K562 (cell line): ENCODE data around the gene NHS. TPM values are rescaled to one million over a fixed set of nuclear protein-coding genes. Genes with fewer than 3 reads are reported as not detected.

ENCODE experiments used
- ATAC-seq: fragments of 200-7000 bp; cut with Tn5 transposase; 3 replicates; pipeline ENCODE4 v1.9.1; 2020; ENCODE audit warnings: moderate library complexity
- BruUV-seq: library from RNA; stranded (reverse); fragments of 400-500 nt; replicated peaks from 2 replicates; lab custom pipeline; 2021; lab: Mats Ljungman, UMichigan
- CTCF ChIA-PET: fragments of 300-600 bp; formaldehyde crosslinking; extraction: SDS; loops from one replicate; lab custom pipeline; 2021; ENCODE audit warnings: low intra/inter-chr PET ratio; lab: Yijun Ruan, JAX
- POLR2A ChIA-PET: fragments of 300-600, 350-650 bp; sonication (Branson Sonifier 250); formaldehyde crosslinking; extraction: SDS; loops from one replicate; lab custom pipeline; 2021; ENCODE audit warnings: antibody characterized with exemption, inconsistent platforms; lab: Yijun Ruan, JAX
- DNase-seq, 4 experiments: peaks; one replicate each; pipeline versions ENCODE4 v3.0.0 to v3.0.0-alpha.2; 2011 to 2018; ENCODE audit warnings: low spot score in 3 of 4, mixed read lengths in 3 of 4; ENCODE audit errors: extremely low read depth in 1 of 4
- FAIRE-seq: peaks from 2 replicates; lab custom pipeline; 2011; peaks lifted over from hg19 to GRCh38; lab: Jason Lieb, UNC
- H2AFZ ChIP-seq: 2 replicates; pipeline ENCODE4 v1.6.0; 2011; ENCODE audit warnings: low read depth, low read length, control low read depth, inconsistent platforms
- H3K27ac ChIP-seq: fragments of 200-600 bp; 3 replicates; pipeline ENCODE4 v1.8.0; 2011; ENCODE audit warnings: low read depth, mild to moderate bottlenecking, control low read depth, inconsistent platforms, low read length, moderate library complexity, mixed read lengths; ENCODE audit errors: extremely low read depth
- H3K27me3 ChIP-seq, 2 experiments: fragments of 300-600 bp in 1 of 2; 2 replicates in 1 of 2; 3 replicates in 1 of 2; pipeline versions ENCODE4 v1.6.0 to v1.8.0; 2011; ENCODE audit warnings: inconsistent platforms in 2 of 2, low read length in 2 of 2, mild to moderate bottlenecking in 1 of 2, mixed read lengths in 1 of 2, moderate library complexity in 1 of 2; ENCODE audit not compliant: control insufficient read depth in 2 of 2, insufficient read depth in 2 of 2
- H3K36me3 ChIP-seq: fragments of 300-600 bp; 3 replicates; pipeline ENCODE4 v1.8.0; 2011; ENCODE audit warnings: mild to moderate bottlenecking, low read length, inconsistent platforms; ENCODE audit not compliant: control insufficient read depth, insufficient read depth
- H3K4me1 ChIP-seq, 2 experiments: fragments of 200-600 bp in 1 of 2; replicated peaks in 1 of 2; 2 replicates in 1 of 2; 3 replicates in 1 of 2; pipeline versions ENCODE4 v1.5.1 to v1.8.0; 2011; ENCODE audit warnings: inconsistent platforms in 2 of 2, low read length in 2 of 2, mild to moderate bottlenecking in 1 of 2, mixed read lengths in 1 of 2, moderate library complexity in 1 of 2; ENCODE audit not compliant: control insufficient read depth in 2 of 2, insufficient read depth in 2 of 2
- H3K4me2 ChIP-seq: 2 replicates; pipeline ENCODE4 v1.6.1; 2011; ENCODE audit warnings: low read length, control low read depth, inconsistent platforms, mixed read lengths; ENCODE audit not compliant: insufficient read depth
- H3K4me3 ChIP-seq: fragments of 200-600 bp; sonication (generic), shearing (Covaris generic); 2 replicates; pipeline ENCODE4 v1.5.1; 2016; ENCODE audit warnings: control low read depth, inconsistent platforms
- H3K79me2 ChIP-seq: fragments of 200-600 bp; 3 replicates; pipeline ENCODE4 v1.8.0; 2011; ENCODE audit warnings: low read length, inconsistent platforms; ENCODE audit not compliant: control insufficient read depth, insufficient read depth
- H3K9ac ChIP-seq, 2 experiments: 2 replicates each; pipeline versions ENCODE4 v1.6.0 to v1.6.1; 2011; ENCODE audit warnings: low read depth in 2 of 2, low read length in 2 of 2, control low read depth in 1 of 2, inconsistent platforms in 1 of 2, mild to moderate bottlenecking in 1 of 2, mixed read lengths in 1 of 2; ENCODE audit not compliant: insufficient read depth in 1 of 2
- H3K9me1 ChIP-seq: one replicate; pipeline ENCODE4 v1.6.0; 2011; ENCODE audit warnings: inconsistent platforms, mild to moderate bottlenecking, low read length, moderate library complexity; ENCODE audit not compliant: control insufficient read depth, insufficient read depth
- H3K9me3 ChIP-seq: replicated peaks from 2 replicates; pipeline ENCODE4 v1.5.1; 2011; ENCODE audit warnings: low read depth, low read length, inconsistent platforms; ENCODE audit not compliant: control insufficient read depth, insufficient read depth
- H4K20me1 ChIP-seq: replicated peaks from 2 replicates; pipeline ENCODE4 v1.6.1; 2011; ENCODE audit warnings: low read length, inconsistent platforms, mixed read lengths; ENCODE audit not compliant: control insufficient read depth, insufficient read depth
- CHD2 ChIP-seq: IDR thresholded peaks from 2 replicates; pipeline ENCODE4 v1.6.1; 2011; ENCODE audit warnings: low read depth, low read length
- CREB1 ChIP-seq, 2 experiments: sonication (generic) in 1 of 2; formaldehyde crosslinking in 1 of 2; IDR thresholded peaks; 2 replicates each; pipeline versions ENCODE4 v1.6.1 to v1.8.0; 2012 to 2022; ENCODE audit warnings: inconsistent platforms in 1 of 2, mild to moderate bottlenecking in 1 of 2, missing genetic modification reagents in 1 of 2, moderate library complexity in 1 of 2
- MEIS2 ChIP-seq: fragments of 450-650 bp; IDR thresholded peaks from 2 replicates; pipeline ENCODE4 v1.6.1; 2014; ENCODE audit warnings: mild to moderate bottlenecking; ENCODE audit not compliant: partially characterized antibody
- PRPF4 ChIP-seq: fragments of 200-400 bp; formaldehyde crosslinking; IDR thresholded peaks from one replicate; pipeline ENCODE4 v1.6.1; 2017; ENCODE audit warnings: low read length, low read depth, mild to moderate bottlenecking; ENCODE audit not compliant: insufficient read depth, poor library complexity, severe bottlenecking
- PTBP1 ChIP-seq: fragments of 200-400 bp; formaldehyde crosslinking; IDR thresholded peaks from 2 replicates; pipeline ENCODE4 v1.6.1; 2017; ENCODE audit warnings: low read depth, low read length
- TAF15 ChIP-seq: fragments of 200-400 bp; formaldehyde crosslinking; IDR thresholded peaks from 2 replicates; pipeline ENCODE4 v1.6.1; 2017; ENCODE audit warnings: mild to moderate bottlenecking, low read depth, low read length, moderate library complexity
- ZKSCAN3 ChIP-seq: fragments of 250-450 bp; sonication (Bioruptor Pico); IDR thresholded peaks from 2 replicates; pipeline ENCODE4 v1.4.0; 2020
- ZNF165 ChIP-seq: fragments of 250-450 bp; sonication (Bioruptor Pico); IDR thresholded peaks from 2 replicates; pipeline ENCODE4 v1.4.0; 2020; ENCODE audit warnings: borderline replicate concordance
- ZNF217 ChIP-seq: sonication (generic); formaldehyde crosslinking; IDR thresholded peaks from 2 replicates; pipeline ENCODE4 v1.8.0; 2022; ENCODE audit warnings: mild to moderate bottlenecking, missing genetic modification reagents
- ZNF347 ChIP-seq: fragments of 450-650 bp; formaldehyde crosslinking; IDR thresholded peaks from 2 replicates; pipeline ENCODE4 v1.4.0; 2020; ENCODE audit warnings: low read depth, mild to moderate bottlenecking, moderate library complexity
- ZNF436 ChIP-seq: fragments of 250-450, 450-650 bp; sonication (Bioruptor Pico); formaldehyde crosslinking; IDR thresholded peaks from 2 replicates; pipeline ENCODE4 v1.7.0; 2020; ENCODE audit warnings: mild to moderate bottlenecking
- ZNF668 ChIP-seq: fragments of 250-450 bp; sonication (Bioruptor Pico); IDR thresholded peaks from 2 replicates; pipeline ENCODE4 v1.8.0; 2022; ENCODE audit warnings: mild to moderate bottlenecking, inconsistent platforms
- WGBS: fragments of 100-300 bp; shearing (Covaris generic); methylation state at CpG from one replicate; pipeline ENCODE4 v1.1.6; 2016; ENCODE audit warnings: low coverage, mixed read lengths; ENCODE audit not compliant: insufficient coverage; ENCODE audit errors: missing lambda C conversion rate; 5-methylcytosine and 5-hydroxymethylcytosine counted together
- in situ Hi-C: fragments of 300-500 bp; cut with MboI; formaldehyde crosslinking; loops from 4 replicates; pipeline ENCODE4 v1.15.0; 2018; ENCODE audit warnings: inconsistent platforms, mixed read lengths
- intact Hi-C: fragments of 100-400 bp; cut with micrococcal nuclease; formaldehyde crosslinking; loops from 2 replicates; pipeline ENCODE4 v1.14.2; 2022
- polyA plus RNA-seq, 8 experiments: library from polyadenylated mRNA; depleted of rRNA in 4 of 8; stranded (reverse) in 5 of 8; unstranded in 3 of 8; fragments of >200 nt; fragmentation: Nextera tagmentation in 2 of 8; fragmentation: Illumina TruSeq in 1 of 8; extraction: Ambion mirVana in 2 of 8; extraction: Trizol in 1 of 8; gene quantifications; 2 replicates each; pipeline versions ENCODE4 v1.2.1 to v1.2.3, GENCODE V29; 2011 to 2014; ENCODE audit warnings: inconsistent platforms in 1 of 8, missing spikeins in 1 of 8
- total RNA-seq, 7 experiments: library from RNA; depleted of rRNA in 6 of 7; stranded (reverse); fragments of >200 nt in 6 of 7; fragmentation: Illumina TruSeq in 2 of 7; extraction: Trizol in 2 of 7; gene quantifications; 2 replicates each; pipeline versions ENCODE4 v1.2.1 to v1.2.3, GENCODE V29; 2011 to 2021; ENCODE audit warnings: low replicate concordance in 1 of 7

The NHS gene
- total and polyA plus RNA-seq, 9 of the 15 experiments (the other 6 are each of a cell fraction or from before 2014, with no cell fraction given) = 0.02 TPM; not detected in 8

DNA sequence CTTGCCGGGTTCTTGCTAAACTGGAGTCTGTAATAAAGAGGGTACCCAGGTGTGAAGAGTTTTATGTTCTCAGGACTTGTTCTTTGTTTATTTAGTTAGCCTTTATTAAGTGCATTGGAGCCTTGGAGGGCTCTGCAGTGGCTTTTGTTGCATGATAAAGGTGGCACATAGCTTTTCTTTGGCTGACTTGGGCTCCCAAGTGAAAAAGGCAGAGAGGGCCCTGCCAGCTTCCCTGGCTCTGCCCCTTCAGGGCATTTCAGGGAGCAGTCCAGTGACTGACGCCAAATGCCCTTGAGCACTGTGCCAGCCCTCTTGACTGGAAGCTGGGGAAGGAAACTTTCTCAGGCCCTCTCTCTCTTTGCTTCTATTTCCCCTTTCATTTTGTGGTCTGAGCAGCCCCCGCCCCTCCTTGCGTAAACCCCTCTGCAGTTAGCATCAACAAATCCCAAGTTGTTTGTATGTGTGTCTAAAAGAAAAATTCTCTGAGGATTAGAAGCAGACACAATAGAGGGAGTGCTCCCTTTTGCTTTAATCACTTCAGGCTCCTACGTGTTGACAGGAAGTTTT, 152.2 kb downstream of the NHS start:
- no peaks in the 10 kb centered on the region for H3K79me2 ChIP-seq
- H3K9me1 ChIP-seq = no peaks in the 10 kb centered on the region
- DNase-seq = no peak
- POLR2A ChIA-PET = no interaction called here
- no peak overlapping the region for H3K4me3 ChIP-seq
- ATAC-seq = no peak
- intact Hi-C loops = no loop called here
- CTCF ChIA-PET = no interaction called here
- in situ Hi-C loops = no loop called here
- peaks cover 0 to 5% of the 10 kb centered on the region in 2 experiments; a peak in 1 of 5 replicates for H3K27me3 ChIP-seq
- no peaks in the 10 kb centered on the region for H3K4me1 ChIP-seq
- no peaks in the 10 kb centered on the region for H3K9me3 ChIP-seq
- TF ChIP-seq ZNF217 (no peak), ZNF347 (CRISPR knock-in tag) (no peak), MEIS2 (no peak), ZNF165 (CRISPR knock-in tag) (no peak), ZNF436 (CRISPR knock-in tag) (no peak), ZNF668 (CRISPR knock-in tag) (no peak), CREB1 (IDR thresholded peaks at IDR 0.05) (no peak), CREB1 (CRISPR knock-in tag; IDR thresholded peaks at IDR 0.05) (no peak), PRPF4 (no peak), TAF15 (no peak), PTBP1 (no peak), ZKSCAN3 (CRISPR knock-in tag) (no peak), CHD2 (no peak)
- H3K9ac ChIP-seq = no peak overlapping the region
- no peak for FAIRE-seq
- H3K27ac ChIP-seq = no peak overlapping the region
- BruUV-seq = no TSS peak
- no peaks in the 10 kb centered on the region for H3K36me3 ChIP-seq
- no peak overlapping the region for H2AFZ ChIP-seq
- H4K20me1 ChIP-seq = no peaks in the 10 kb centered on the region
- H3K4me2 ChIP-seq = no peak overlapping the region
- WGBS = 0% methylated on average over 3 of the region's 5 CpGs
